ENCODE results near the gene SIN3B.

DNA sequence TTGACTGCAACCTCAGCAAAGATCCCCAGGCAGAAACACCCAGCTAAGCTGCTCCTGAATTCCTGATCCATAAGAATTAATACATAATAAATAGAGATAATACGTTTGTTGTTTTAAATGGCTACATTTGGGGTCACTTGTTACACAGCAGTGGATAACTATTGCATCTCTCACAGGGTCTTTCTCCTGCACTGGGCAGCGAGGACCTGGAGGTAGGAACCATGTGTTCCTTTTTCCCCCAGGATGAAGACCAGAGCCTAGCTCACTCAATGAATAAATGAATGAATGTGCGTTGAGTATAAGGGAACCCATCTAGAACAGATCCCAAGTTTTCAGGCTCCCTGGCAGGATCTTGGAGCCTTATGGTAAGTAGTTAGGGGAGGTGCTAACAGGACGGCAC, 90.3 kb downstream of the SIN3B start:
- TF ChIP-seq WHSC1 (IDR thresholded peaks at IDR 0.05; ENCODE audit: low read length): no peak
- no peak for TF ChIP-seq SMAD2 (IDR thresholded peaks at IDR 0.05; ENCODE audit: low read depth, low read length)
- TF ChIP-seq PATZ1 (CRISPR knock-in tag; IDR thresholded peaks at IDR 0.05; ENCODE audit: borderline replicate concordance): no peak
- TF ChIP-seq USF2 (CRISPR knock-in tag; IDR thresholded peaks at IDR 0.05): no peak
- TF ChIP-seq ELF1 (tag; IDR thresholded peaks at IDR 0.05): no peak
- TF ChIP-seq RUNX1 (IDR thresholded peaks at IDR 0.05; ENCODE audit: low read depth): no peak
- TF ChIP-seq NUFIP1 (IDR thresholded peaks at IDR 0.05; ENCODE audit: partially characterized antibody): no peak
